ENCODE measurements around the gene PDE6H.

Gene PDE6H

GRCh38 chr12:15020156-15020555 lies 47.3 kb downstream of the PDE6H start:
- no peak for TF ChIP-seq CTCF (conservative IDR thresholded peaks at IDR 0.05; ENCODE audit: low read depth, low read length)
- DNase-seq (ENCODE audit: low read depth): no peak
- no peak overlapping the region for H3K4me3 ChIP-seq (ENCODE audit: low read depth, low read length)
